Fibroblast of lung (primary cell): ENCODE measurements around the gene NMNAT2. TPM values are rescaled to one million over a fixed set of nuclear protein-coding genes. Genes with fewer than 3 reads are reported as not detected.
A peak's percentile ranks its signal among the peaks of the same experiment; 100 is the strongest.

Source experiments
- DNase-seq, 2 donors: peaks; one replicate each; pipeline versions ENCODE4 v3.0.0 to v3.0.0-alpha.2; 2010; ENCODE audit warnings: low read depth in 2 of 2
- H2AFZ ChIP-seq: 2 replicates; pipeline ENCODE4 v1.5.1; 2012; ENCODE audit warnings: low read length, control low read depth, inconsistent platforms
- H3K27ac ChIP-seq: 2 replicates; pipeline ENCODE4 v1.5.1; 2011; ENCODE audit warnings: low read length, control low read depth; ENCODE audit not compliant: insufficient read depth
- H3K27me3 ChIP-seq: 2 replicates; pipeline ENCODE4 v1.5.1; 2011; ENCODE audit warnings: mild to moderate bottlenecking, low read length; ENCODE audit not compliant: control insufficient read depth, insufficient read depth
- H3K36me3 ChIP-seq: 2 replicates; pipeline ENCODE4 v1.5.1; 2011; ENCODE audit warnings: low read length; ENCODE audit not compliant: control insufficient read depth, insufficient read depth
- H3K4me1 ChIP-seq: 2 replicates; pipeline ENCODE4 v1.5.1; 2011; ENCODE audit warnings: low read length; ENCODE audit not compliant: control insufficient read depth, insufficient read depth; ENCODE audit errors: extremely low read depth
- H3K4me2 ChIP-seq: 2 replicates; pipeline ENCODE4 v1.5.1; 2011; ENCODE audit warnings: low read length, control low read depth; ENCODE audit not compliant: insufficient read depth; ENCODE audit errors: extremely low read depth
- H3K4me3 ChIP-seq, 4 experiments: fragments of 200-600 bp in 1 of 4; sonication (generic) in 1 of 4; replicated peaks in 1 of 4; 2 replicates each; pipeline ENCODE4 v1.5.1; 2011 to 2016; ENCODE audit warnings: low read length in 4 of 4, low read depth in 3 of 4, mild to moderate bottlenecking in 3 of 4, control low read depth in 2 of 4, inconsistent platforms in 1 of 4, mixed read lengths in 1 of 4; ENCODE audit not compliant: insufficient read depth in 1 of 4; ENCODE audit errors: control extremely low read depth in 1 of 4
- H3K79me2 ChIP-seq: 2 replicates; pipeline ENCODE4 v1.5.1; 2012; ENCODE audit warnings: mild to moderate bottlenecking, low read length, inconsistent platforms; ENCODE audit not compliant: control insufficient read depth, insufficient read depth
- H3K9ac ChIP-seq: 2 replicates; pipeline ENCODE4 v1.5.1; 2011; ENCODE audit warnings: mild to moderate bottlenecking, low read length, control low read depth; ENCODE audit not compliant: insufficient read depth
- H3K9me3 ChIP-seq: 2 replicates; pipeline ENCODE4 v1.5.1; 2012; ENCODE audit warnings: low read depth, low read length; ENCODE audit not compliant: control insufficient read depth, insufficient read depth
- H4K20me1 ChIP-seq: 2 replicates; pipeline ENCODE4 v1.5.1; 2011; ENCODE audit warnings: low read length; ENCODE audit not compliant: control insufficient read depth, insufficient read depth; ENCODE audit errors: extremely low read depth
- CTCF ChIP-seq, 2 donors: IDR thresholded peaks in 1 of 2; conservative IDR thresholded peaks in 1 of 2; 1 replicate in 1 of 2; 2 replicates in 1 of 2; pipeline ENCODE4 v1.5.1; 2011 to 2012; ENCODE audit warnings: low read length in 2 of 2, control low read depth in 1 of 2, inconsistent platforms in 1 of 2, low read depth in 1 of 2, mild to moderate bottlenecking in 1 of 2
- EZH2 ChIP-seq: IDR thresholded peaks from 2 replicates; pipeline ENCODE4 v1.5.1; 2012; ENCODE audit warnings: low read length, control low read depth, mild to moderate bottlenecking; ENCODE audit errors: missing control alignments
- polyA plus RNA-seq, 2 donors: library from polyadenylated mRNA; depleted of rRNA in 1 of 2; stranded (reverse) in 1 of 2; unstranded in 1 of 2; fragments of >200 nt; gene quantifications; 2 replicates each; pipeline ENCODE4 v1.2.1, GENCODE V29; 2011 to 2012; ENCODE audit warnings: missing spikeins in 1 of 2
- total RNA-seq: library from RNA; depleted of rRNA; stranded (reverse); fragments of >200 nt; gene quantifications from 2 replicates; pipeline ENCODE4 v1.2.1, GENCODE V29; 2014

NMNAT2 gene
- total and polyA plus RNA-seq, 2 donors (not counting 1 experiment from before 2014, with no cell fraction given), result under 0.01 to 0.61 TPM

GRCh38 chr1:183310753-183311479 is 107.3 kb downstream of the NMNAT2 start:
- Histone ChIP-seq H3K79me2 (no peaks in the 10 kb centered on the region), H3K4me3 (no peak overlapping the region), H3K9me3 (no peaks in the 10 kb centered on the region), H3K36me3 (no peaks in the 10 kb centered on the region), H3K27me3 (no peaks in the 10 kb centered on the region), H3K9ac (no peak overlapping the region), H4K20me1 (no peaks in the 10 kb centered on the region), H3K4me2 (no peak overlapping the region), H2AFZ (no peak overlapping the region), H3K4me1 (peaks cover 2% of the 10 kb centered on the region), H3K27ac (no peak overlapping the region)
- TF ChIP-seq EZH2 (no peak), CTCF (conservative IDR thresholded peaks at IDR 0.05 in 1 of 2, IDR thresholded peaks at IDR 0.05 in 1 of 2; ENCODE audit: low read depth in 1 of 2, low read length in 2 of 2) (no peak)
- DNase-seq, result peak in 1 of 2 donors; percentile 60

GRCh38 chr1:183308719-183309118 is 109.5 kb downstream of the NMNAT2 start:
- no peak for DNase-seq
- no peak overlapping the region for H2AFZ ChIP-seq
- H3K27me3 ChIP-seq, result no peaks in the 10 kb centered on the region
- no peak overlapping the region for H3K4me3 ChIP-seq
- no peak overlapping the region for H3K9ac ChIP-seq
- TF ChIP-seq EZH2 (no peak), CTCF (conservative IDR thresholded peaks at IDR 0.05 in 1 of 2, IDR thresholded peaks at IDR 0.05 in 1 of 2; ENCODE audit: low read depth in 1 of 2, low read length in 2 of 2) (no peak)
- H3K4me1 ChIP-seq, result peaks cover 2% of the 10 kb centered on the region
- no peaks in the 10 kb centered on the region for H3K79me2 ChIP-seq
- no peaks in the 10 kb centered on the region for H3K9me3 ChIP-seq
- H4K20me1 ChIP-seq, result no peaks in the 10 kb centered on the region
- H3K27ac ChIP-seq, result no peak overlapping the region
- H3K36me3 ChIP-seq, result no peaks in the 10 kb centered on the region
- H3K4me2 ChIP-seq, result no peak overlapping the region

- Histone ChIP-seq H4K20me1 (no peaks in the 10 kb centered on the region), H3K4me3 (no peak overlapping the region), H3K36me3 (no peaks in the 10 kb centered on the region), H3K27ac (no peak overlapping the region), H3K4me2 (no peak overlapping the region), H3K9me3 (no peaks in the 10 kb centered on the region), H2AFZ (no peak overlapping the region), H3K4me1 (peaks cover 2% of the 10 kb centered on the region), H3K27me3 (no peaks in the 10 kb centered on the region), H3K79me2 (no peaks in the 10 kb centered on the region), H3K9ac (no peak overlapping the region)
- TF ChIP-seq CTCF (conservative IDR thresholded peaks at IDR 0.05 in 1 of 2, IDR thresholded peaks at IDR 0.05 in 1 of 2; ENCODE audit: low read depth in 1 of 2, low read length in 2 of 2), result peak in 1 of 2 donors; percentile 35
- TF ChIP-seq EZH2, result no peak
- peak in 1 of 2 donors; percentile 21 for DNase-seq
Observed at GRCh38 chr1:183306317-183307042, 111.7 kb downstream of the NMNAT2 start.
